GM18520 (cell line): ENCODE measurements around the gene CSRP1.
"Not testable (repeated sequence)": the region's sequence is repeated elsewhere in the genome, so short reads cannot be mapped to it uniquely, and the experiment has no call there.

ENCODE experiments used
- ATAC-seq: cut with Tn5 transposase; IDR thresholded peaks from one replicate; pipeline ENCODE4 v1.9.1; 2021; ENCODE audit not compliant: unreplicated experiment

CSRP1 gene

DNA sequence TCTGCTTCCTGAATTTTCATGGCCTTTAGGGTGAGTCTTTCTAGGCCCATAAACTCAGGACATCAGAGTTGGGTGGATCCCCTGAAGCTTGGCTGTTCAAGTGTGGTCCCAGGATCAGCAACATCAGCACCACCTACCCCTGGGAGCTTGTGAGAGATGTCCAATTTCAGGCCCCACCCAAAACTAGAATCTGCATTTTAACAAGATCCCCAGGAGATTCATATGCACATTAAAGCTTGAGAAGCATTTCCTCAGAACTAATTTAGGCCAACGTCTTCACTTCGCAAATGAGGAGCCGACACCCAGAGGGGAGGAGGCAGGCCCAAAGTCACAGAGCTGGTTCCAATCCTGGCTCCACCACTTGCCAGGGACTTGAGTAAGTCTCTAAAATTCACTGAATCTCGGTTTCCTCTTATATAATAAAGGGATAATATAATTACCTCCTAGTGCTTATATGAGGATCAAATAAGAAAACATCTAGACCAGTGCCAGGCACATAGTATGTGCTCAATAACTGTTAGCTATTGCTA lies 27.7 kb downstream of the CSRP1 start:
- ATAC-seq: no peak

DNA sequence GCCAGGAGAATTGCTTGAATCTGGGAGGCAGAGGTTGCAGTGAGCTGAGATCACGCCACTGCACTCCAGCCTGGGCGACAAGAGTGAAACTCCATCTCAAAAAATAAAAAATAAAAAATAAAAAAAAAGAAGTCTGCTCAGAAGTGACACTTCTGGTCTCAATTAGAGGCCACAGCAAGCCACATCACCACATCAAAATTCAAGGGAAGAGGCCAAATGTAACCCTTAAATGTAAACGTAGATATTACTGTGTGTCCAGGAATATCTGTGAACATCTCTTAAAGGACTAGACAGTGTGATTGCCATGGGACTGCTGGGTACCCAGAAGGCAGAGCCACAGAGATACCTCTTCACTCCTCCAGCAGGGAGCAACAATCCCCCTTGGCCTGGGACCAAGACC lies 28.3 kb downstream of the CSRP1 start:
- not testable (repeated sequence) for ATAC-seq

DNA sequence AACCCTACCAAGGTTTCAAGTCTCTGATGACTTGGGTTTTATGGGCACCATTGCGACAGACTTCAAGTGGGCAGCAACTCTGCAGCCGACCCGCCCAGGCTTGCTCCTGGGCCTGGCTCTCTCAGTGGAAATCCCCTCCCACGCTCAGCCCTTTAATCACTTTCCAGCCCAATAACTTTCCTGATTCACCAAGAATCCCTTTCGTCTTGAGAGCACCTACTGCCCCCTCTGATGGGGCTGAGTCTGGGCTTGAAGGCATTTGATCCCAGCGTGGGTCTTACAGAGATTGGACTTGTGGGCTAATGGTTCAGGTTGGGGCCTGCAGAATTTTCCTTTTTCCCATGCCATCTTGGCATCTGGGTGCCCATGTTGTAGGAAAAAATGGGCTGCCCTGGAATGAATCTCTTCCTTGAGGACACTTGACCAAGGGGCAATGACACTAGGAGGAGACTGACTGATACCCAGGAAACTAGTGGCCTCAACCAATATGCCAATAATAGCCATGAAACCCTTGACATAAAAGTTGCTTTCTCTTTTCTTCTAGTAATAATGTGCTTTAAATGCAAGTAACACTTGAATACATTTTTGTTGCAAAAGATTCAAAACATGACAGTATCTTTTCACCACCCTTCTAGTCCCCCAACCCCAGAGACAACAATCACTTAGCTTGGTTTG lies 30.1 kb downstream of the CSRP1 start:
- no peak for ATAC-seq

DNA sequence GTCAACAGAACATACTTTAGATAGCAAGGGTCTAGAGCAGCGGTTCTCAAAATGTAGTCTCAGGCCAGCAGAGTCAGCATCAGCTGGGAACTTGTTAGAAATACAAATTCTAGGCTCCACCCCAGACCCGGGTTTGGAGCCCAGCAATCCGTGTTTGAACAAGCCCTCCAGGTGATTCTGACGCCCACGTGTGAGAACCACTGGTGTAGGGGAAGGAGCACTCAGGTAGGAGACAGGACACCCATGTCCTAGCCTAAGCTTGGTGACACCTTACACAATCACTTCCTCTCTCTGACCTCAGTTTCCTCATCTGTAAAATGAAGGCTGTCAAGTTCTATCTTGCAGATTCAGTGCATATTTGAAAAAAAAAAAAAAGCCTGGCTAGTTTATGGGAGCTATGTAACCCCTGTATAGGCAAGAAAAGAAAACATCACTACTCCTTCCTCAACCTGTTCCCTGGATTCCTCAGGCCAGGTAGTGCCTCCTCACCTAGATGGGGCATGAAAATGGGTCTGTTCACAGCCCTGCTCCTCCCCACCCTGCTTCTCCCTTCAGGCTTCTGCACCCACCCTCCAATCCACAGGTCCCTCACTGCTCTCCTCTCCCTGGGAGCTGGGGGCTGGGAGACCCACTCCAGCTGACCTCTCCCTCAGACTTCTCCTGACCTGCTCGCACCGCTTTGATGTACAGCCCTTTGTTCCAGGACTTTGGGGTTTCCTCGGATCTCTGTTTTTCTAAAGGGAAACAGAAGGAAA lies 30.8 kb downstream of the CSRP1 start:
- ATAC-seq: no peak

DNA sequence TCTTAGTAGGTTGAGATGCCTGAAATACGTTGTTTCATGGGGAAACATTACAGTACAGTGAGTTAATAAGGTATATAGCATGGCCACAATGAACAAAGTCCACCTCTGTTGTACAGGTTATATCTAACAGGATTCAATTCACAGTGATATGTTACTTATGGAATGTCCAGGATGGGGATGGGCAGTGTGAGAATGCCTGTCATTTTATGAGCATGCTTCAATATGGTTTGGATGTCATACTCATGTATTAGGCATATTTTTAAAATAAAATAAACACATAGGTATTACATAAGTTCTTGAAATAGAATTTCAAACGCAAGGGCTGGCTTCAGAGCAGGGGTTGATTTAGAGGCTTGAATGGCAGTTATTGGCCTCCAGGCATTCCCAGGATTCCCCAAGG lies 31.8 kb downstream of the CSRP1 start:
- ATAC-seq: no peak

DNA sequence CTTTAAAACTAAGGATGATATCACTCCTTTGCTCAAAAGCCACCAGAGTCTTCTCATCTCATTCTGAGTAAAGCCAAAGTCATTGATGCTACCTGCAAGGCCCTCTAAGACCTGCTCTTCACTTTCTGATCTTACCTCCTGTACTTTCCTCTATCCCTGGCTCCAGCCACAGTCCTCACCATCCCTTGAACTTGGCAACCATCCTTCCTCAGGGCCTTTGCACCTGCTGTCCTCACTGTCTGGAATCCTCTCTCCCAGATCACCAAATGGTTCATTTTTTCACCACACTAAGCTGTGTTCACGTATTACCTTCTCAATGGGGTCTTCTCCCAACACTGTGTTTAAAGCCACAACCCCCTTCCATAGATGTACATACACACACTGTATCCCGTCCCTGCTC lies 33.6 kb downstream of the CSRP1 start:
- ATAC-seq: no peak

DNA sequence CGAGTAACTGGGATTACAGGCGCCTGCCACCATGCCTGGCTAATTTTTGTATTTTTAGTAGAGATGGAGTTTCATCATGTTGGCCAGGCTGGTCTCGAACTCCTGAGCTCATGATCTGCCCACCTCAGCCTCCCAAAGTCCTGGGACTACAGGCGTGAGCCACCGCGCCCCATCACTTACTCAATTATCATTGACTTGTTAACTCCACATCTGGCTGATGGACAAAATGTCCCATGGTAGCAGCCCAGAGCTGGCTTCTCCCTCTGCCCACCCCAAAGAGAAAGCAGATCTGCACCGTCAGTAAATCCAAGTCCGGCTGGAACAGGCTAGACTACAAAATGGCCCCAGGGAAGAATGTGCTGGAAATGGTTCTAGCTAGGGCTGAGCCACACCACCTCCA lies 34.6 kb downstream of the CSRP1 start:
- ATAC-seq: not testable (repeated sequence)

DNA sequence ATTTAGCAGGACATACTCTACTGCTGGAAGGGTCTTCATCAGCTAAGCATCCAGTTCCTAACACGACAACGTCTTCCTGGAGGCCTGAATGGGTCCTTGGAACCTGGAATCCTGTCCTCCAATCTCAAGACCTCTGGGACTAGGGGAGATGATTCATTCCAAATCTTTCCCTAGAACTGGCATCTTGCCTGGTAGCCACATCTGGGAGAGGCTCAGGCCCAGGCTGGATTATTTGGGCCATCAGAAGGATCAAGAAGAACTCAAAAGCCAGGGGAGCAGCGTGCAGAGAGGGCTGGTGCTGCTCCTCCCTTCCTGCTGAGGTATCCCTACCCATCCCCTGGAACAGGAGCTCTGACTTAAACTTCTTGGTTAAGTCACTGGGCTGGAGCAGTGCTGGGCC lies 35.2 kb downstream of the CSRP1 start:
- ATAC-seq: no peak

DNA sequence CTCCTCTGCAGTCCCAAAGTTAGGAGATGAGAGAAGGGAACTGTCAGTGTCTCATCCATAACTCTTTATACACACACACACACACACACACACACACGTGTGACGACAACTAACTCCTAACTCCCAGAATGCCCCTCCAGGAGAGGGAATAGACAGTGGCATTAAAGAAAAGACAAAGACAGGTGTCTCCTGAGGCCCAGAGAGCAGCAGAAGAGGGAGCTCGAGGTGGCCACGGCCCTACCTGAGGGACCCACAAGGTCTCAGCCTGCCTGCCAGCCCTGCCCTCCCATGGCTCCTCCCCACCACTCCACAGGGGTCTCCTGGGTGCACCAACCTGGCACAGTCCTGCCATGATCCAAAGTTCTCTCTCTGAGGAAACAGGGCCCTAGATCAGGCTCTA lies 36.3 kb downstream of the CSRP1 start:
- ATAC-seq: no peak

DNA sequence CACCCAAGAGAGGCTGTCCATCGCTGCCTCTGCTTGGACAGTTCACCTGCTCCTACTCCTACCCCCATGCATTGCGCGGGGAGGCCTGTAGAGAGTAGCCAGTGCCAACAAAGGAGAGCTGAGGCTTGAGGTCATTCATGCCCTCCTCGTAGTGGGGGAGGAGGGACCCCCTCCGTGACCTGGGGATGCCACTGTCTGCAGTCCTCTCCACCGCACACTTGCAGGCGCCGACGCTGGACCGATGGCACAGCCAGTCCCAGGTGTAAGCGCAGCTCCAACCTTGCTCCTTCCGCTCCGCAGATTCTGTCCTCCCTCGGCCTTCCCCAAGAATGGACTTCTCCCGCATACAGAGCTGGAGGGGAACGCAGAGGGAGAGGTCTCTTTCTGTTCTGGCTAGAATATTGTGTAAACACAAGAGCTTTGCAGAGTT lies 37.3 kb downstream of the CSRP1 start:
- ATAC-seq: no peak

DNA sequence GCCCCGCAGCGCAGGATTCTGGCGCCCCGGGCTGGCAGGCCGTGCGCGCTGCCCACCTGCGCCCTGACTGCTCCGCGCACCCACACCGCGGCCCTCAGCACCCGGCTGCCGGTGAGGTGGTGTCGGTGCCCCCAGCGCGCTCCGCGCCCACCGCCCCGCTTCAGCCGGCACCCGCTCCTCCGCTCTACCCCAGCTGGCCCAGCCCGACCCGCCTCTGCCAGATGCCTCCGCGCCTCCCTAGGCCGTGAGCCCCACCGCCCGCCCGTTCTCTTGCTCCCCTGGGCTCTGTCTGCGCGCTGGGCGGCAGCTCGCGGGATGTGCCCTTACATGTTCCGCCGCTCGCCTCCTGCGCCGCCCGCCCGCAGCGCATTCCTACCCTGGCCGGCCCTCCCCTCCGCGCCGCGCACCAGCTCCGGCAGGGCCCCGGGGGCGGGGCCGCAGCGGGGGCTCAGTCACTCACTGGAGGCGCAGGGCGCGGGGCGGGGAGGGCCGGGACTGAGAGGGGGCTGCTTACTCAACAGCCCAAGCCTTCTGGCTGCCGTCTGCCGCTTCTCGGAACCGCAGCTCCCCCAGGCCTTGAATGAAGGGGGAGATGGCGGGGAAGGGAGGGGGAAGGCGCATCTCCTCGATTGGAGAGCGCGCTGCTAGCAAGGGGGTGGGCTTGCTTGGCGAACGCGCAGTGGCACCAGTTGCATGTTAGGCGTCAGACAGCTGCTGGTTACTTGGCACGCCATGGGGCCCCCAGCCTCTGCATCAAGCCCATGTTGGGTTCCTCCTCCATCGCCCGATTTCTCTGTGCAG lies 37.9 kb downstream of the CSRP1 start, which contains the start of gene PHLDA3:
Gene PHLDA3, minus strand, starts transcription at position 345 of the 801 bp plus-strand sequence. CDS start 402 bp downstream, outside the sequence.
- ATAC-seq: peak; percentile 69

DNA sequence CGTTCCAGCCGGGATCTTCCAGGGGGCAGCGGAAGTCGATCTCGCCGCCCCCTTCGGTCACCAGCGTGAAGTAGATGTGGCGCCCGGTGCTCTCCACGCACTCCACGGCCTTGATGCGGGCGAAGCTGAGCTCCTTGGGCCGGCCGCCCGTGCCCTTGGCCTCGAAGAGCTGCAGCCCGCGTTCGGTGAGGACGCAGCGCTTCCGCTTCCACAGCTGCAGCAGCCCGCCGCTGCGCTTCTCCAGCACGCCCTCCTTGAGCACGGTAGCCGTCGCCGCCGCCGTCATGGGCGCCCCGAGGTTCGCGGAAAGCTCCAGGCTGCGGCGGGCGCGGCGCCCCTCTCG lies 38.5 kb downstream of the CSRP1 start:
- peak; percentile 18 for ATAC-seq

DNA sequence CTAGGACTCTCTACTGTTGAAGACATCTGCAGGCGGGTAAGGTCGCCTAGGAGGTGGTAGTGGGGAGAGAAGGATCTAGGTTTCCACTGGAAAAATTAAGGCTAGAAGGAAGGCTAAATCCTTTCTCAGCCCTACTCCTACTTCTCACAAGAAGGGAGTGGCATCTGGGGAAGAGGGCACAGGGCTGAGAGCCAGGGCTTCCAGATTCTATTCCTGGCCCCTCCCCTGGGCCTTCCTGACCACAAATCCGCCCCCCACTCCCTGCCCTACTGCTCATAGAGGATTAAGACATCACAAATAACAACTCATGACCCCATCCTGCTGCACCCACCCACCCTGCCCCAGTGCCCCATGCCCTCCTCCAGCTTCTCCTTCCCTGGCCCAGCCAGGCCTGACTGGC lies 40.4 kb downstream of the CSRP1 start:
- no peak for ATAC-seq

DNA sequence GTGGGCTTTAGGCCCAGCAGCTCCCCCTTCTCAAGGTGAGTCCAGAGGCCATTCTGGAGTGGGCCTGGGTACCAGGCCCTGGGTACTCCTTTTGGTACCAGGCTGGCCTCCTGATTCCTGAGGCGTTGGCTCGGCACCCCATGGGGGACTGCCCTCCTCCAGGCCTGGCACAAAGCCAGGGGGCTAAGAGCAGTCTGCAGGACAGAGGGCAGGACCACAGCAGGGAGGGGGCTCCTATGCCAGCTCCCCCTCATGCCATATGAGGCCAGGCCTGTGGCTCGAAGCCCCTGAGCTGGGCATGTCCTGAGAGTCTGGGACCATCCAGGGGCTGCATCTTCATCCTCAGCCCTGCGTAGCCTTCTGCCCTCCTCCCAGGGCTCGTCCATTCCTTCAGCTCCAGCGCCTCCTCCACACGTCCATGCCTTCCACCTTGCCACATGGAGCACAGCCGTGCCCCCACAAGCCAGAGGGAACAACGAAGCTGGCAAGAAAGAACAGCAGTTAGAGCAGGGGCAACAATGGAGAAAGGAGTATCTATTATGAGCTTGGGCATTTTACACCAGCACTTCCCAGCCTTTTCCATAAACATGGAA lies 41.1 kb downstream of the CSRP1 start:
- ATAC-seq: no peak

DNA sequence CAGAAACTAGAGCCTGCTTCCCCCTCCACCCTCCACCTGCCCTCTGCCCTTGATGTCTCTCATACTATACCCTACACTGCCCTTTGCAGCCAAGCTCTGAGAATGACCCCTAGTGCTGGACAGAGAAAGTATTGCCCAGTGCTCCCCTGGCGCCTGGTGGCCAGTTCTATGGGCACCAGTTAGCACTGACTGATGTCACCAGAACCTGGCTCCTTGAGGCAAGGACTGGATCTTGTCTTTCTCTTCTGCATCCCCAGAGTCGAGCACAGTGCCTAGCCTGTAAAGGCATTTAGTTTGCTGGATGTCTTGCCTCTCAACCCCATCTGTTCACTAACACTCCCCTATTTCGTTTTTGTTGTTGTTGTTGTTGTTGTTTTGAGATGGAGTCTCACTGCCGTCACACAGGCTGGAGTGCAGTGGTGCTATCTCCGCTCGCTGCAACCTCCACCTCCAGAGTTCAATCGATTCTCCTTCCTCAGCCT lies 43.8 kb downstream of the CSRP1 start:
- ATAC-seq: no peak

DNA sequence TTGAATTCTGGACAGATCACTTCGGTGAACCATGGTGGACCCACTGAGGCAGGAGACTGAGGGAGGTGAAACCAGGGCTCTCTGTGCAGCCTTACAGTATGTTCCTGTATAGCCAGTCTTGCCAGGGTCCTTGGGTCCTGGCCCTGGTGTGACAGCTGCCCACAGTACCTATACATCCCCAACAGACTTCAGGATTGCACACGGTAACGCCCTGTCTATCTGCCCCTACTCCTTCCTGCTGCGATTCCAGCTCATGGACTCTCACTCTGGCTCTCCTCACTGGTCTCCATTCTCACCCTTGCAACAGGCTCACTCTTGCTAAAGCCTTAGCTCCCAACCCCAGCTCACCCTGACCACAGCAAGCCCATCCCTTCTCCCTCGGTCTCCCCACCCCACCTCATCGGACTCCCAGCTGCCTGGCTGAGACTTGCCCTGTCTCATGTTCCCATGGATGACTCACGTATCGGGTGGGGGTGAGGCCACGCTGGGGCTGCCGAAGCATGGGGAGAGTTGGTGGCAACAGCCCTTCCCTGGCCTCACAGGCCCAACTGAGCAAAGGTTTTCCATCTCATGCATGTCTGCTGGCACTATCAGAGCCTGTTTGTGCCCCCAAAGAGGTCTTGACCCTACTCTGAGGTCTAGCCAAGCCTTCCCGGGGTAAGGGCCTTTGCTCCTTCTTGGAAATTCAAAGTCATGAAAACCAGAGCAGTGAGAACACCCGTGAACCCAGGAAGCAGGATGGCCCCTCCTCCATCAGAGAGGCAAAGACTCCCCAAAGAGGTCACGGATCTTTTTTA lies 45.1 kb downstream of the CSRP1 start:
- no peak for ATAC-seq

DNA sequence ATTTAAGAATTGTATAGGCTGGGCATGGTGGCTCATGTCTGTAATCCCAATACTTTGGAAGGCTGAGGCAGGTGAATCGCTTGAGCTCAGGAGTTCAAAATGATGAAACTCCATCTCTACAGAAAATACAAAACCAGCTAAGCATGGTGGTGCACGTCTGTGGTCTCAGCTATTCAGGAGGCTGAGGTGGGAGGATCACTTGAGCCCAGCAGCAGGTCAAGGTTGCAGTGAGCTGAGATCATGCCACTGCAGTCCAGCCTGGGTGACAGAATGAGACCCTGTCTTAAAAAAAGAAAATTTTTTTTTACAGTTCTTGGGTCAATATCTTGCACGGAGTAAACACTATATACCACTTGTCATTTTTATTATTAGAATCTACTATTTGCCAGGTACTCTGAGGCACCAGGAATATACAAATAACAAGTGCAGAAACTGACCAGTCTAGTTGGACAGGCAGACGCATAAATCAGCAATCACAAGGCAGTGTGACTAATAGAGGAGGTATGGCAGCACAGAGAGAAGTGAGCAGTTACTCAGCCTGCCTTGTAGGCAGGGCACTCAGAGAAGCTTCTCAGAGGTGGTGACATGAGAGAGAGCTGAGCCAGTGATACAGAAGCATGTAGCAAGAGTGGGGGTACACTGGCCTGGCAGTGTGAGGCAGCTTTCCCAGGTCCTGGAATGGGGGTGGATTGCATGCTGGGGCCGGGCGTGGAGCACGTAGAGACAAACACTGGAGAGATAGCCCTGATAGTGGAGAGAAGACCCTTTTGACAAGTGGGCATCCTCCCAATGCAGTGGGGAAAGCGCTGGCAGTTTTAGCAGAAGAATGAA lies 45.9 kb downstream of the CSRP1 start:
- no peak for ATAC-seq

DNA sequence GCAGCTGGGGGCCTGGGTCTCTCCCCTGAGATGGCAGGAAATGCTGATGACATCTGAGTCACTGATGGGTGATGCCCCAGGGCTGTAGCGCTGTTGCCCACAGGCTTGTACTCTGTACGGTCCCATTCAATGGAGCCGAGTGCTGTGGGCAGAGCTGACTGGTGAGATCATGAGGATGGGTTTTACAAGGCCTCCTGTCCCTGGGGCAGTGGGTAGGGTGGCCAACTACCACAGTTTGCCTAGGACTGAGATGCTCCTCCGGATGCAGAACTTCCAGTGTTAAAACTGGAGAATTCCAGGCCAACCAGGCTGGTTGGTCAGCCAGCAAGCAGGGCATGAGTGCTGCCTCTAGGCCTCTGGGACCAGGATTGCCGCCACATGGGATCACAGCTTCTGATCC lies 47.1 kb downstream of the CSRP1 start:
- ATAC-seq: no peak

DNA sequence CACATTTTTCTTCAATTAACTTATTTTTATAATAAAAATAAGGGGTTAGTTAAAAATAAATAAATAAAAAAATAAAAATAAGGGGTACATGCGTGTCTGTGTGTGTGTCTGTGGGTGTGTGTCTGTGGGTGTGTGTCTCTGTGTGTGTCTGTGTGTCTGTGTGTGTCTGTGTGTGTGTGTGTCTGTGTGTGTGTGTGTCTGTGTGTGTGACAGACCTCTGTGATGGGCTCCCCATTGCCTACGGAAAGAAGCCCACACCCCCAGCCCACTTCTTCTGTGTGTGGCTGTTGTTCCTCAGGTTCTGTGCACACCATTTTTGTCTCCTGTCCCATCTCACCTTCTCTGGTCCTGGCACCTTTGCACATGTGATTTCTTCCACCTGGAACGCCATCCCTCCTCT lies 47.9 kb downstream of the CSRP1 start:
- no peak for ATAC-seq
